T follicular helper cell (primary cell): ENCODE results near the gene CCDC120.
A peak's percentile ranks its signal among the peaks of the same experiment; 100 is the strongest.

Experiments used
- DNase-seq: peaks from one replicate; pipeline ENCODE4 v3.0.0-alpha.2; 2020; ENCODE audit warnings: low read depth
- total RNA-seq, 2 experiments: gene quantifications; one replicate each; lab custom pipeline; 2026; lab: John Stamatoyannopoulos, UW

The CCDC120 gene
- 2.6 to 7.1 reads per million in 2 experiments for total RNA-seq

GRCh38 chrX:49058794-49059193 lies at the start of gene CCDC120:
Gene CCDC120, plus strand, starts transcription at chrX:49058999. Its CDS starts 3,043 bp downstream, at chrX:49062042.
- no peak for DNase-seq

GRCh38 chrX:49019050-49019449 lies 39.7 kb upstream of the CCDC120 start:
- no peak for DNase-seq

GRCh38 chrX:49019599-49020249 lies 39.1 kb upstream of the CCDC120 start:
- no peak for DNase-seq

GRCh38 chrX:49029876-49030275 lies 28.9 kb upstream of the CCDC120 start:
- DNase-seq = no peak

DNA sequence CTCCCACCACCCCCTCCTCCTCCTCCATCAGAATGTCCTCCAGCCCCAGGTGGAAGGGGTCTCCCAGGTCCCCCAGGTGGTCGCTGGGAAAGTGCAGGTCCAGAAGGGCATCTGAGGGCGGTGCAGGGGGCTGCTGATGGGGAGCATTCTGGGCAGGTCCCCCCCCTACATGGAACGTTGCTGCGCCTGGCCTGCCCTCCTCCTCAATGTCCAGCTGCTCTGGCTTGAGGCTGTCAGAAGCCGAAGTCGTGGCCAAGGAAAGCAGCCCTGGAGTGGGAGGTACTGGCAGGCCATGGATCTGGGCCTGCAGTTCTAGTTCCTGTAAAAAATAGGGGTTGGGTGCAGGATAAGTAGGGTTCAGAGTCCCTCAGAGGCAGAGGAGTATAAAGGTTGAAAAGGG lies 28.5 kb upstream of the CCDC120 start:
- no peak for DNase-seq

GRCh38 chrX:49037883-49038475 lies 20.8 kb upstream of the CCDC120 start:
- no peak for DNase-seq

DNA sequence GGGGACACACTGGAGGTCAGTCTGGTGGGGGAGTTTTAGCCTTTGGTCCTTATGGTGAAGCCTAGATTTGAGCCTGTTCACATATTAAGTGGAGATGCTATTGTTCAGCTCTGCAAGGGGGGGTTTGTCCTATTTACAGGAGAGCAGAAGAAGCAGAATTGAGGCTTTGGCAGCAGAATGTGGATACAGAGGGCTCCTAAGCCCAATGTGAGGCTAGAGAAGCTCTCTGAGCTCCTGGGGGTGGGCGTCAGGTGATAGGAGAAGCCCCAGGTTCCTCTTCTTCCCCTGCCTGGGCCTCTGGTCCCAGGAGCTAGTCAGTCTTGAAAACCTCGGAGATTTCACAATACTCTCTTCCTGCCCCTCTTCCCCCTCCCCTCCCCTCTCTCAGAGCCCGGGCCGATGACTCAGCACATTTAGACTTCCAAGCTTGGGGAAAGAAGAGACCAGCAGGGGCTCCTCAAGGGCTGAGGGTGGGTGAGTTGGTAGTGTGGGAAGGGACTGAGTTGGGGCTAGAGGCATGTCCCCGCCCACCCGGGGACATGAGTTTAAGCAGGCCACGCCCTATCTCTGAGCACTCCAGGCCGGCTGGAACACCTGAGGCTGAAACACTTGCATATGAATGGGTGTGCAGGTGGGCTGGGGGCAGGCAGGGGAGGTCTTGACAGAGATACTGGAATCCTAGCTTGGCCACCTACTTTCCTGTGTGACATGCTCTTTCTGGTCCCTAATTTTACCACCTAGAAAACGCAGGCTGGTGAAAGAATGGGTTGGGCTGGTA lies 19.0 kb upstream of the CCDC120 start:
- DNase-seq = peak; percentile 18

- DNase-seq = no peak
These were observed 18.3 kb upstream of the CCDC120 start for GRCh38 chrX:49040376-49040955.

DNA sequence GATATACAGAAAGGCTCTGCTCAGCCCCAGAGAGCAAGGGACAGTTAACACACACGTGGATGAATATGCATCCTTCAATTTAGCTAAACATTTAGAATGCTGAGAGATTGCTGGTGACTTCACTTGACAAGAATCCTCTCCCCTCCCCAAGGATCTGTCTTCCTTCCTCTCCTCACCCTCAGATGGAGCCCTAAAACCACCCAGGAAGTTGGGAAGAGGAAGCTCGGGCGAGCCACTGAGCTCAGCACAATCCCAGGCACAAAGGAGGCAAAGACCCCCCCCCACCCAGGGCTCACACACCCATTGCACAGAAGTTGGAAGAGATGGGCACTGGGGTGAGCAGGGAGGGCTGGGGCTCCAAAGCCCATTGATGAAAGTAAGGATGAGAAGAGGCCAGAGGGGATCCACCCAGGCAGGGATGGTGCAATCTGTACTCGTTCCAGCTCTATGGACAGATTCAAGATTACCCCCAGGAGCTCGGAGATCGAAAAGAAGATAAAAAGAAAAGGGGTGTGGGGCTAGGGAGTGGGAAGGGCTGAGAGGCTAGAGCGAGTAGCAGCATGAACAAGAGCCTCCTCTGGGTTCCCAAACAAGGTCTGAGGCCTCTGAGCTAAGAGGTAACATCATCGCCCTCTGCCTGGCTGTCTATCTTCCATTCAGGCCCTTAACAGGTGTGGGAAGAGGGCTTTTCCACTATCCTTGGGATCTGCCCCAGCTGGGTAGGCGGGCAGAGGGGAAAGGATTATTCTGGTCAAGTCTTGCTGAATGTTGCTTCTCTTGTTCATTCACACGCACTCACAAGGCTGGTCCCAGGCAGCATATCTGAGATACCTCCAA lies 16.8 kb upstream of the CCDC120 start:
- no peak for DNase-seq

GRCh38 chrX:49042581-49043219 lies 16.1 kb upstream of the CCDC120 start:
- no peak for DNase-seq

DNA sequence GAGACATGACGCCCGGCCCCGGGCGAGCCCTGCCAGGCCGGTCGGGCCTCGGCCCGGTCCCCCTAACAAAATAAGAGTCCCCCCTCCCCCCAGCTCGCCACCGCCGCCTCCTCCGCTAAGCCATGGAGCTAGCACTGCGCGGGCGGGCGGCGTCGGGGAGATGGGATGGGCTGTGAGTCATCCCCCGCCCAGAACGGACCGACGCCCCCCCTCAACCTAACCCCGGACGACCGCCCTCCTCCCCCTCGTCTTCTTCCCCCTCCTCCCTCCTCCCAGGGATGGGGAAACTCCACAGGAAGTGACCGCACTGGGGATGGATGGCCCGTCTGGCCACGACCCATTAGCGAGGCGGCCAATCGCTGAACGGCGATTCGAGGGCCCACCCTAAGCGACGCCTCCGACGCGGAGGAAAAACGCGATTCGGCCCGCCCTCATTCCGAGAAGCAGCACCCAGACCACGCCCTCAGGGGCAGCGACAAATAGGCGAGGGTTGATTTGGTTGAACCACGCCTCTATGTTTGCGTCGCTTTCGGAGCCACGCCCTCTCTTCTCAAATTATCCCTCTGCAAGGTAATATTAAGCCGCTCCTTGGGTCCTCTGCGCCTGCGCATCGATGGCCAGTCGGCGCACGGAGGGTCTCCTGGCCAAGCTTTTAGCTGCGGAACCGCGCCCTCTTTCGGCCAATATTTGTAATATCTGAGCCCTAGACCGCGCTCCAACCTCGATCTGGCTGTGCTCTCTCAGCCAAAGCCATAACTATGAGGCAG lies 15.4 kb upstream of the CCDC120 start, which contains the start of gene TFE3:
TSS of gene TFE3 (minus strand) at position 138 of the 767 bp plus-strand sequence. CDS start at position 7, 131 bp downstream.
- DNase-seq = peak; percentile 92

DNA sequence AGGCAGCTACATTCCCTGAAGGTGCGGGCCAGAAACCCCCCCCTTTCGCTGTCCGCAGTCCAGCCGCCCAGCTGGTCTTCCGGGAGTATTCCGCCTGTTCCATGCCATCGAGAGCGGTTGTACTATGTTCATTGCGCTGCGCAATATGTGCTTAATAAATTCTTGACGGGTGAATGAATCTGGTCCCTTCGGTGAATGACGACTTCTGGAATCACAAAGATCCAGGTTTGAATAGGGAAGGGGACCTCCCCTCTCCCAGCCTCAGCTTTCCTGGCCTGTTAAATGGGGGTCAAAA lies 14.9 kb upstream of the CCDC120 start:
- no peak for DNase-seq

DNA sequence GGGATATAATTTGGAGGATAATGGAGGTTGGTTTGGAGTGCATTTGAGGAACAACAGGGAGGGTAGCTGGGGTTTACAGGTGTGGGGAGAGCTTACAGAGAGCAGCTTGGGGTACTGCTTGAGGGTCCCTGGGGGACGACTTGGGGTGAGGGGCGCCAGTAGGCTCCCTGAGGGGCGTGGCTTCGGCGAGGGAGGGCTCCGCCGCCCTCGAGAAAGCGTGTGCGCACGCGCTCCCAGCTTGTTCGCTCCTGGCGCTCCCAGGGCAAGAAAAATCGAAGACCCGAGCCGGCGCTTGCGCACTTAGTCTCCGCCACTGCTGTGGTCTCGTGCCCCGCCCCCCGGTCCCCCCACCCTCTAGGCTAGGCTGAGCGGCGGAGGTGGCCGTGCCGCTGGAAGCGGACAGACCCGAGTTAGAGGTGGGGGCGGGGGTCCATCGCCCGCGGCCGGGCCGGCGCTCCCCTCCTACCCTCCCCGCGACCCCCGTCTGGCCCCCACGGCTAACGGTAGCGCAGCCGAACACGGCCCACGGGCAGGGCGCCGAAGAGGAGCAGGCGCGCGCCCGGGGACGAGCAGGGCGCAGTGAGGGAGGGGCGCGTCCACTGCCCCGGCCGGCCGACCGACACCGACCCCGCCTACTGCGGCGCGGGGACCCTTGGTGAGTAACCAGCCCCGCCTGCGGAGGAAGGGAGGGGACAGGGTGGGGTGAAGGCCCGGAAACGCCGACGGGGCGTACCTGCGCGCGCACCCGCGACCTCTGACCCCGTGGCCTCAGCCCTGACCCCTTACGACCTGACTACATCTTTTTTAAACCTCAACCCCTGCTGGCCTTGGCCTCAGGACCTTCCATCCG lies 5.4 kb upstream of the CCDC120 start:
- peak; percentile 30 for DNase-seq

DNA sequence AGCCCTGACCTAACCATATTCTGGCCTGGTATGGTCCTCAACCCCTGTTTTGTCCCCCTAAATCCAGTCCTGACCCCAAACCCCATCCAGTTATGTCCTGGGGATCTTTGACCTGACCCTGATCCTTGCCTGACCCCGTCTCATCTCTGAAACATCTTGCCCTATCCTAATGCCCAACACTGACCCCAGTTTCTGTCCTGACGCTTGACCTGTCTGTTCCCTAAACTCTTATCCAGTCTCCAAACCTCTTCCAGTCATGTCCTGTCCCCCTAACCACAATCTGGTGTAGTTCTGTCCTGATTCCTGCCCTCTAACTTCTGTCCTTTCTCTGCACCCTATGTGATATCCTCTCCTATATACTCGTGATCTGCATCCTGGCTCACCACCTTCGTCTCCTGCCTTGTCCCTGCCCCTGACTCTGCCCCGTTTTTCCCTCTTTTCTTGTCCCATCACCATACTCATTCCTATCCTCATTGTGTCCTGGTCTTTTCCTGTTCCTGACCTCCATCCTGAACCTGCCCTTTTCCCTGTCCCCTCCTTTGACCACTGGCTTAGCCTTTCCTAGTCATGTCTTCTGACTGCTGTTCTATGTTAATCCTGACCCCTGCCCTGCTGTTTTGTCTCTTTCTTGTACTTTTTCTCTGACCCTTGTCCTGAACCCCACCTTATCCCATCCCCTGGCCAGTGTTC lies 4.6 kb upstream of the CCDC120 start:
- no peak for DNase-seq

DNA sequence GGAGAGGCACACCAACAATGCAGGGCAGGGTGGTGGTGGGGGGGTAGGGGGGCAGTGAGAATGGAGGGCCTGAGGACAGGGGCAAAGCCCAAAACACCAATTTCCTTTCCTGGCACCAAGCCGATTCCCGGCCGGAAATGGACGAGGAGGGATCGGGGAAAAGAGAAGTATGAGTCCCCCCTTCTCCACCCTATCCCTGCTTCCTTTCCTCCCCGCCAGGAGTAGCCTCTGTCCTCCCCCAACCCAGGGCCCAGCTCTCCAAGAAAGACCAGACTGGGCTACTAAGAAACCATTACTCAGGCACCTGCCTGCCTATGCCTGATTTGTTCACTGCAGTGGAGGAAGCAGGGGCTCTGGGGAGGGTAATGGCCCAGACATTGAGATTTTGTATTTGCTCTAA lies 402 bp downstream of the CCDC120 start:
- DNase-seq = no peak

DNA sequence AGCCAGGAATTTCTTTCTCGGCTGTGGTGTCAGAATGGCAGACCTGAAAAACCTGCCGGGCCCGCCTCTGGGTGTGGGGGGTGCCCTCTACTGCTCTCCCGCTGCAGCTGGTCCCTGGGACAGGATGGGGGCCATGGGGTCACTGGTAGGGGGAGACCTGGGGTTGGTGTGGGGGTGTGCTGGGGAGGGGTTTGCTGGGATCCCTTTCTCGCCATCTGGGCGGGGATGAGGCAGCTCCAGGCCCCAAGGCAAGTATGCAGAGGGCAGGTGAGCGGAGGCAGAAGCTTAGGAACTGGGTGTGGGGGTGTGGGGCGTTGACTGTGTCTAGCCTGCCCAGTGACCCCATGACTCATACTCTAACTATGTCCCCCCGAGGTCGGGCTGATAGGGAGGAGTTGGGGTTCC lies 884 bp downstream of the CCDC120 start:
- no peak for DNase-seq

DNA sequence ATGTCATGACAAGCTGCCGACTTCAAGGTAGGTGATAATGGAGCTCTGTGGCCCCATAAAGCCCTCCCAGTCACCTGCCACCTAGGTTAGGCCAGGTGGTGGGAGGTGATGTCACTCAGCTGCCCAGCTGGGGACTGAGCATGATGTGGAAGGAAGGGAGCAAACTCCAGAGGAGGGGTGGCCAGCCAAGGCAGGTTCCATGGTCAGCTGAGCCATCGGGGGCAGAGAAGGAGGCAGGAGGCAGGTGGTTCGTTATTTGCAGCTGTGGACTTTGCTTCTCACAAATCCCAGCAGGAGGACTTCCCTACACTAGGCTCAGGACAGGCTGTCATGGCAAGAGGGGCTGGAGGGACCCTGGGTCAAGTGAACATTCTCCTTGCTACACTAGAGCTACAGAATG lies 2.1 kb downstream of the CCDC120 start:
- DNase-seq = no peak

DNA sequence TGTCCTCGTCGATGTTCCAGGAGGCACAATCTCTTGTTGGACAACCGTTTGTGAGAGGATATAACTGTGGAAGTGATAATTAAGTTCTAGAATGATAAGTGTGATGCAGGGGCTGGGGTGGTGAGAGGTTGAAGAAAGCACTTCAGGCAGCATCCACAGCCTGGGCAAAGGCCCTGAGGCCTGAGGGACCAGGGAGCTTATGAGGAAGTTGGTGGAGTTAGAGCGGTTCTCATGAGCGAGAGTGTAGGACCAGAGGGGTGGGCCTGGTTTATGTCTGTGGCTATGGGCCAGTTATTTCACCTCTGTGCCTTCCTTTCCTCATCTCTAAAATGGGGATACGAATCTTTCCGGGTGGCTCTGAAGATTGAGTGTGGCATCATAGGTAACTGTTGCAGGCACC lies 2.7 kb downstream of the CCDC120 start:
- DNase-seq = no peak

GRCh38 chrX:49061916-49062315 lies 3.1 kb downstream of the CCDC120 start:
- no peak for DNase-seq
